ENCODE data around the gene ACSM6.

Gene ACSM6

DNA sequence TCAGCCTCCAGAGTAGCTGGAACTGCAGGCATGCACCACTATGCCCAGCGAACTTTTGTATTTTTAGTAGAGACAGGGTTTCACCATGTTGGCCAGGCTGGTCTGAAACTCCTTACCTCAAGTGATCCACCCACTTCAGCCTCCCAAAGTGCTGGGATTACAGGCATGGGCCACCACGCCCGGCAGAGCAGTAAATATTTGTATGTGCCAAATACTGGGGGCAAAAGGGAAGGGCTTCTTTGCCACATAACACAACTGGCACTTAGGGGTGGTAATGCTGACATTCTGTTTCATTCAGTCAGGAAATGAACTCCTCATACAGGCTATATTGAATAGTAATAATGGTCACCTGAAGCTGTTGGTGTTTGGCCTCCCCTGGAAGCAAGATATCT is 41.6 kb downstream of the ACSM6 start (continued):
- TF ChIP-seq, protein P1, sequence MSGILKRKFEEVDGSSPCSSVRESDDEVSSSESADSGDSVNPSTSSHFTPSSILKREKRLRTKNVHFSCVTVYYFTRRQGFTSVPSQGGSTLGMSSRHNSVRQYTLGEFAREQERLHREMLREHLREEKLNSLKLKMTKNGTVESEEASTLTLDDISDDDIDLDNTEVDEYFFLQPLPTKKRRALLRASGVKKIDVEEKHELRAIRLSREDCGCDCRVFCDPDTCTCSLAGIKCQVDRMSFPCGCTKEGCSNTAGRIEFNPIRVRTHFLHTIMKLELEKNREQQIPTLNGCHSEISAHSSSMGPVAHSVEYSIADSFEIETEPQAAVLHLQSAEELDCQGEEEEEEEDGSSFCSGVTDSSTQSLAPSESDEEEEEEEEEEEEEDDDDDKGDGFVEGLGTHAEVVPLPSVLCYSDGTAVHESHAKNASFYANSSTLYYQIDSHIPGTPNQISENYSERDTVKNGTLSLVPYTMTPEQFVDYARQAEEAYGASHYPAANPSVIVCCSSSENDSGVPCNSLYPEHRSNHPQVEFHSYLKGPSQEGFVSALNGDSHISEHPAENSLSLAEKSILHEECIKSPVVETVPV (CRISPR knock-in tag; IDR thresholded peaks at IDR 0.05) = no peak
- TF ChIP-seq RARB (CRISPR knock-in tag; IDR thresholded peaks at IDR 0.05) = no peak

DNA sequence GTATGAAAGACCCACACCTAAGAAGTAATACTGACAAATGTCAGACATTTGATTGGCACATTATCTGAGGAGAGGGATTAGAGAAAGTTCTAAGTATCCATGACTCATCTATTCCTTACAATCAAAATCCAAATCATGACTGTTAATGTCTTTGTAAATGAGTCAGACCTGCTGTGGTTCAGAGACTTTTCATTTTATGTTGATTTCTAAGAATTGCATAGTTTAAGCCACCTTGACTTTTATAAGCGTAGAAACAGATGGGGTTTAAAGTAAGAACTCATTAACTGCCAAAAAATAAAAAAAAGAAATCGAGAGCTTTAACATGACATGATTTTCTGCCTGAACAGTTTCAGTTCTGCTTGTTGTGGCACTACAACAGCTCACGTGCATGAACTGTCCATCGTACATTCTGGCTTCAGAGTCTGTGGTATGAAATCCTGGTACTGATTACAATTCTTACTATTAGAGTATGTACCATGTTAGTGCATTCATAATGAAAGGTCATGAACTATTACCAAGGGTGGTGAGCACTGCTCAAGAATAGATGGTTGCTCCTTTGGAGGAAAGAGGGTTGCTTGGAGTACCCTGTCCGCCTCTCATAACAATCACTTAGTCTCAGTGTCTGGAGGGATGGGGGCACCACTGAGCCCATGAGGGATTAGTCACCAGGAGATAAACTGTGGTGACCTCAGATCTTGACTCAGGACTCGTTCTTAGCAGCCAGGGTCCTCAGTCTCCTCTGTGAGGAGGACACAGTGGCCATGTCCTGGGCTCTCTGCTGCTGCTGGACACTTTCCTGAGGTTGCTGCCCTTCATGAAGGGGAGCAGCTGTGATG is 42.2 kb downstream of the ACSM6 start:
- TF ChIP-seq, protein P2, sequence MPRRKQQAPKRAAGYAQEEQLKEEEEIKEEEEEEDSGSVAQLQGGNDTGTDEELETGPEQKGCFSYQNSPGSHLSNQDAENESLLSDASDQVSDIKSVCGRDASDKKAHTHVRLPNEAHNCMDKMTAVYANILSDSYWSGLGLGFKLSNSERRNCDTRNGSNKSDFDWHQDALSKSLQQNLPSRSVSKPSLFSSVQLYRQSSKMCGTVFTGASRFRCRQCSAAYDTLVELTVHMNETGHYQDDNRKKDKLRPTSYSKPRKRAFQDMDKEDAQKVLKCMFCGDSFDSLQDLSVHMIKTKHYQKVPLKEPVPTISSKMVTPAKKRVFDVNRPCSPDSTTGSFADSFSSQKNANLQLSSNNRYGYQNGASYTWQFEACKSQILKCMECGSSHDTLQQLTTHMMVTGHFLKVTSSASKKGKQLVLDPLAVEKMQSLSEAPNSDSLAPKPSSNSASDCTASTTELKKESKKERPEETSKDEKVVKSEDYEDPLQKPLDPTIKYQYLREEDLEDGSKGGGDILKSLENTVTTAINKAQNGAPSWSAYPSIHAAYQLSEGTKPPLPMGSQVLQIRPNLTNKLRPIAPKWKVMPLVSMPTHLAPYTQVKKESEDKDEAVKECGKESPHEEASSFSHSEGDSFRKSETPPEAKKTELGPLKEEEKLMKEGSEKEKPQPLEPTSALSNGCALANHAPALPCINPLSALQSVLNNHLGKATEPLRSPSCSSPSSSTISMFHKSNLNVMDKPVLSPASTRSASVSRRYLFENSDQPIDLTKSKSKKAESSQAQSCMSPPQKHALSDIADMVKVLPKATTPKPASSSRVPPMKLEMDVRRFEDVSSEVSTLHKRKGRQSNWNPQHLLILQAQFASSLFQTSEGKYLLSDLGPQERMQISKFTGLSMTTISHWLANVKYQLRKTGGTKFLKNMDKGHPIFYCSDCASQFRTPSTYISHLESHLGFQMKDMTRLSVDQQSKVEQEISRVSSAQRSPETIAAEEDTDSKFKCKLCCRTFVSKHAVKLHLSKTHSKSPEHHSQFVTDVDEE (CRISPR knock-in tag; IDR thresholded peaks at IDR 0.05) = no peak
- TF ChIP-seq OSR1 (CRISPR knock-in tag; IDR thresholded peaks at IDR 0.05) (no peak), ZNF70 (CRISPR knock-in tag; IDR thresholded peaks at IDR 0.05) (no peak), GLIS3 (CRISPR knock-in tag; IDR thresholded peaks at IDR 0.05) (no peak), BACH2 (CRISPR knock-in tag; IDR thresholded peaks at IDR 0.05; ENCODE audit: borderline replicate concordance) (no peak), ISL1 (CRISPR knock-in tag; IDR thresholded peaks at IDR 0.05) (no peak; the same call in 1 of the 2 replicates), RARB (CRISPR knock-in tag; IDR thresholded peaks at IDR 0.05) (no peak), PPARA (CRISPR knock-in tag; IDR thresholded peaks at IDR 0.05; ENCODE audit: borderline replicate concordance) (no peak), ARNTL (CRISPR knock-in tag; IDR thresholded peaks at IDR 0.05; ENCODE audit: borderline replicate concordance, low read depth) (no peak), ZNF8 (CRISPR knock-in tag; IDR thresholded peaks at IDR 0.05) (no peak), TCF4 (CRISPR knock-in tag; IDR thresholded peaks at IDR 0.05; ENCODE audit: borderline replicate concordance) (no peak), CSDC2 (CRISPR knock-in tag; IDR thresholded peaks at IDR 0.05) (no peak), TOX (CRISPR knock-in tag; IDR thresholded peaks at IDR 0.05; ENCODE audit: borderline replicate concordance) (no peak)
- TF ChIP-seq, protein P3, sequence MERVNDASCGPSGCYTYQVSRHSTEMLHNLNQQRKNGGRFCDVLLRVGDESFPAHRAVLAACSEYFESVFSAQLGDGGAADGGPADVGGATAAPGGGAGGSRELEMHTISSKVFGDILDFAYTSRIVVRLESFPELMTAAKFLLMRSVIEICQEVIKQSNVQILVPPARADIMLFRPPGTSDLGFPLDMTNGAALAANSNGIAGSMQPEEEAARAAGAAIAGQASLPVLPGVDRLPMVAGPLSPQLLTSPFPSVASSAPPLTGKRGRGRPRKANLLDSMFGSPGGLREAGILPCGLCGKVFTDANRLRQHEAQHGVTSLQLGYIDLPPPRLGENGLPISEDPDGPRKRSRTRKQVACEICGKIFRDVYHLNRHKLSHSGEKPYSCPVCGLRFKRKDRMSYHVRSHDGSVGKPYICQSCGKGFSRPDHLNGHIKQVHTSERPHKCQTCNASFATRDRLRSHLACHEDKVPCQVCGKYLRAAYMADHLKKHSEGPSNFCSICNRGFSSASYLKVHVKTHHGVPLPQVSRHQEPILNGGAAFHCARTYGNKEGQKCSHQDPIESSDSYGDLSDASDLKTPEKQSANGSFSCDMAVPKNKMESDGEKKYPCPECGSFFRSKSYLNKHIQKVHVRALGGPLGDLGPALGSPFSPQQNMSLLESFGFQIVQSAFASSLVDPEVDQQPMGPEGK (CRISPR knock-in tag; IDR thresholded peaks at IDR 0.05; ENCODE audit: borderline replicate concordance) = no peak
- TF ChIP-seq, protein P1 (CRISPR knock-in tag; IDR thresholded peaks at IDR 0.05) = no peak
- TF ChIP-seq, protein P4, sequence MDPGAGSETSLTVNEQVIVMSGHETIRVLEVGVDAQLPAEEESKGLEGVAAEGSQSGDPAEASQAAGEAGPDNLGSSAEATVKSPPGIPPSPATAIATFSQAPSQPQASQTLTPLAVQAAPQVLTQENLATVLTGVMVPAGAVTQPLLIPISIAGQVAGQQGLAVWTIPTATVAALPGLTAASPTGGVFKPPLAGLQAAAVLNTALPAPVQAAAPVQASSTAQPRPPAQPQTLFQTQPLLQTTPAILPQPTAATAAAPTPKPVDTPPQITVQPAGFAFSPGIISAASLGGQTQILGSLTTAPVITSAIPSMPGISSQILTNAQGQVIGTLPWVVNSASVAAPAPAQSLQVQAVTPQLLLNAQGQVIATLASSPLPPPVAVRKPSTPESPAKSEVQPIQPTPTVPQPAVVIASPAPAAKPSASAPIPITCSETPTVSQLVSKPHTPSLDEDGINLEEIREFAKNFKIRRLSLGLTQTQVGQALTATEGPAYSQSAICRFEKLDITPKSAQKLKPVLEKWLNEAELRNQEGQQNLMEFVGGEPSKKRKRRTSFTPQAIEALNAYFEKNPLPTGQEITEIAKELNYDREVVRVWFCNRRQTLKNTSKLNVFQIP (CRISPR knock-in tag; IDR thresholded peaks at IDR 0.05; ENCODE audit: borderline replicate concordance, low read depth) = no peak
- TF ChIP-seq, protein P5, sequence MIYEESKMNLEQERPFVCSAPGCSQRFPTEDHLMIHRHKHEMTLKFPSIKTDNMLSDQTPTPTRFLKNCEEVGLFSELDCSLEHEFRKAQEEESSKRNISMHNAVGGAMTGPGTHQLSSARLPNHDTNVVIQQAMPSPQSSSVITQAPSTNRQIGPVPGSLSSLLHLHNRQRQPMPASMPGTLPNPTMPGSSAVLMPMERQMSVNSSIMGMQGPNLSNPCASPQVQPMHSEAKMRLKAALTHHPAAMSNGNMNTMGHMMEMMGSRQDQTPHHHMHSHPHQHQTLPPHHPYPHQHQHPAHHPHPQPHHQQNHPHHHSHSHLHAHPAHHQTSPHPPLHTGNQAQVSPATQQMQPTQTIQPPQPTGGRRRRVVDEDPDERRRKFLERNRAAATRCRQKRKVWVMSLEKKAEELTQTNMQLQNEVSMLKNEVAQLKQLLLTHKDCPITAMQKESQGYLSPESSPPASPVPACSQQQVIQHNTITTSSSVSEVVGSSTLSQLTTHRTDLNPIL (CRISPR knock-in tag; IDR thresholded peaks at IDR 0.05; ENCODE audit: low read depth) = no peak
- peak; percentile 76 for ATAC-seq
